Adipocyte (in vitro differentiated cells): ENCODE data around the gene LENG8.

ENCODE experiments used
- DNase-seq: peaks from one replicate; pipeline ENCODE4 v3.0.0-alpha.2; 2015; ENCODE audit warnings: low read depth
- H3K27me3 ChIP-seq: replicated peaks from 2 replicates; pipeline ENCODE4 v1.7.0; 2013; ENCODE audit warnings: mild to moderate bottlenecking, low read length, moderate library complexity; ENCODE audit not compliant: control insufficient read depth, insufficient read depth
- H3K36me3 ChIP-seq: 2 replicates; pipeline ENCODE4 v1.7.0; 2013; ENCODE audit warnings: low read length, mild to moderate bottlenecking, moderate library complexity; ENCODE audit not compliant: control insufficient read depth, insufficient read depth, severe bottlenecking
- H3K4me1 ChIP-seq: 2 replicates; pipeline ENCODE4 v1.7.0; 2013; ENCODE audit warnings: mild to moderate bottlenecking, low read length, moderate library complexity; ENCODE audit not compliant: control insufficient read depth, insufficient read depth
- H3K4me3 ChIP-seq: 2 replicates; pipeline ENCODE4 v1.7.0; 2013; ENCODE audit warnings: mild to moderate bottlenecking, low read length, moderate library complexity
- H3K9ac ChIP-seq: 2 replicates; pipeline ENCODE4 v1.7.0; 2013; ENCODE audit warnings: mild to moderate bottlenecking, low read length, moderate library complexity
- H3K9me3 ChIP-seq: 2 replicates; pipeline ENCODE4 v1.7.0; 2013; ENCODE audit warnings: mild to moderate bottlenecking, low read length, moderate library complexity; ENCODE audit not compliant: control insufficient read depth

Gene LENG8

GRCh38 chr19:54424660-54425381, 24.2 kb upstream of the LENG8 start:
- Histone ChIP-seq H3K9me3 (no peaks in the 10 kb centered on the region), H3K27me3 (peaks cover 40% of the 10 kb centered on the region), H3K4me3 (no peak overlapping the region), H3K36me3 (no peaks in the 10 kb centered on the region), H3K9ac (no peak overlapping the region), H3K4me1 (no peaks in the 10 kb centered on the region)
- no peak for DNase-seq

- no peak overlapping the region for H3K9ac ChIP-seq
- peaks cover 42% of the 10 kb centered on the region for H3K27me3 ChIP-seq
- no peaks in the 10 kb centered on the region for H3K9me3 ChIP-seq
- no peaks in the 10 kb centered on the region for H3K4me1 ChIP-seq
- DNase-seq, result no peak
- no peaks in the 10 kb centered on the region for H3K36me3 ChIP-seq
- no peak overlapping the region for H3K4me3 ChIP-seq
These were observed 23.6 kb upstream of the LENG8 start for GRCh38 chr19:54425382-54425723.

- Histone ChIP-seq H3K4me1 (peaks cover 3% of the 10 kb centered on the region), H3K36me3 (no peaks in the 10 kb centered on the region), H3K9me3 (no peaks in the 10 kb centered on the region), H3K27me3 (peaks cover 40% of the 10 kb centered on the region), H3K9ac (no peak overlapping the region), H3K4me3 (no peak overlapping the region)
- no peak for DNase-seq
These were observed 22.6 kb upstream of the LENG8 start for GRCh38 chr19:54426291-54426931.

- H3K9ac ChIP-seq, result no peak overlapping the region
- peaks cover 36% of the 10 kb centered on the region for H3K27me3 ChIP-seq
- no peak overlapping the region for H3K4me3 ChIP-seq
- H3K36me3 ChIP-seq, result no peaks in the 10 kb centered on the region
- H3K9me3 ChIP-seq, result no peaks in the 10 kb centered on the region
- DNase-seq, result no peak
- H3K4me1 ChIP-seq, result peaks cover 6% of the 10 kb centered on the region
These were observed 21.4 kb upstream of the LENG8 start for GRCh38 chr19:54427586-54427985.

- Histone ChIP-seq H3K4me1 (peaks cover 6% of the 10 kb centered on the region), H3K36me3 (no peaks in the 10 kb centered on the region), H3K9ac (no peak overlapping the region), H3K9me3 (no peaks in the 10 kb centered on the region), H3K4me3 (no peak overlapping the region), H3K27me3 (peaks cover 36% of the 10 kb centered on the region)
- DNase-seq, result no peak
These were observed 20.4 kb upstream of the LENG8 start for GRCh38 chr19:54428323-54429175.

GRCh38 chr19:54429176-54429495, 19.9 kb upstream of the LENG8 start:
- no peaks in the 10 kb centered on the region for H3K36me3 ChIP-seq
- H3K27me3 ChIP-seq, result peaks cover 36% of the 10 kb centered on the region
- no peak for DNase-seq
- H3K4me3 ChIP-seq, result no peak overlapping the region
- no peak overlapping the region for H3K9ac ChIP-seq
- H3K4me1 ChIP-seq, result peaks cover 6% of the 10 kb centered on the region
- H3K9me3 ChIP-seq, result no peaks in the 10 kb centered on the region

GRCh38 chr19:54429545-54430227, 19.3 kb upstream of the LENG8 start:
- H3K4me3 ChIP-seq, result no peak overlapping the region
- no peaks in the 10 kb centered on the region for H3K36me3 ChIP-seq
- DNase-seq, result no peak
- H3K9me3 ChIP-seq, result no peaks in the 10 kb centered on the region
- H3K4me1 ChIP-seq, result peaks cover 6% of the 10 kb centered on the region
- H3K9ac ChIP-seq, result no peak overlapping the region
- peaks cover 32% of the 10 kb centered on the region for H3K27me3 ChIP-seq

GRCh38 chr19:54430306-54431254, 18.4 kb upstream of the LENG8 start:
- H3K9ac ChIP-seq, result no peak overlapping the region
- no peaks in the 10 kb centered on the region for H3K36me3 ChIP-seq
- no peaks in the 10 kb centered on the region for H3K9me3 ChIP-seq
- no peak overlapping the region for H3K4me3 ChIP-seq
- DNase-seq, result peak; percentile 68
- peaks cover 32% of the 10 kb centered on the region for H3K27me3 ChIP-seq
- H3K4me1 ChIP-seq, result peaks cover 6% of the 10 kb centered on the region

- Histone ChIP-seq H3K4me3 (no peak overlapping the region), H3K36me3 (no peaks in the 10 kb centered on the region), H3K9ac (no peak overlapping the region), H3K4me1 (peaks cover 6% of the 10 kb centered on the region), H3K27me3 (peaks cover 26% of the 10 kb centered on the region), H3K9me3 (no peaks in the 10 kb centered on the region)
- DNase-seq, result no peak
These were observed 17.7 kb upstream of the LENG8 start for GRCh38 chr19:54431255-54431838.

GRCh38 chr19:54432144-54432738, 16.8 kb upstream of the LENG8 start:
- no peaks in the 10 kb centered on the region for H3K9me3 ChIP-seq
- no peak overlapping the region for H3K4me3 ChIP-seq
- H3K4me1 ChIP-seq, result peaks cover 6% of the 10 kb centered on the region
- no peak overlapping the region for H3K9ac ChIP-seq
- no peak for DNase-seq
- peaks cover 24% of the 10 kb centered on the region for H3K27me3 ChIP-seq
- H3K36me3 ChIP-seq, result no peaks in the 10 kb centered on the region
